Measurements from ENCODE around the gene CACNA1C. TPM values are rescaled to one million over a fixed set of nuclear protein-coding genes. Genes with fewer than 3 reads are reported as not detected.

CACNA1C gene
- total RNA-seq, 1 experiment from 2014 or later: 1.1 TPM

DNA sequence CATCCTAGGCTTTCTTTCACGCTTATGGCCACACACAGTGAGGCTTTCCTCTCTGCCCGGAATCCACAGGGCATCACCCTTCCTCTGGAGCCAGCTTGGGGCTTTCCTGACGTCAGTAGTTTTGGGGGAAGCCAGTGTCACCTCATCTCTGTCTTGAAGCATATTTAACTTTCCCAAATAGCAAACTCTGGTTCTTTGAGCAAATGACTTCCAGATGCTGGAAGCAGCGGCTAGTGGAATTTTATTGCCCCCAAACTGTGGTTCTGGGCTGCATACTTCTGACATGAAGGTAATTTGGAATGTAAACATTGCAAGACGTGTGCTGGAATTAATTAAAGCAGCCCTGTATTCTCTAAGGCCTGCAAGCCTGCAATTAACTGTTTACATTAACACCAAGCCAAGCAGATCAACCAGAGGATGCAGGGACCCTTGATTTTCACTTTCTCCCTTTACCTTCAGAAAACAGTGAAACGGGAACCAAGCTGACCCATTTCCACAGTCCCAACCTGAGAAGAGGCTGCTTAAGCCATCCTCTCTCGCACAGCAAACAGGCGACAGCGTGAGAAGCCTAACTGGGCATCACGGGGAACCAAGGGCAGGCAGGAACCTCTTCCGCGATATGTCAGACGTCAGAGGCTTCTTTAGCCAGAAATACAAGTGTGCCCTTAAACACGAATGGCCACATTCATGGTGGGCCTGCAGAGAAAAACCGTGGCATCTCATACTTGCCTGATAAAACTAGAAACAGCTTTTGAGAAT, 258.4 kb downstream of the CACNA1C start:
- H3K4me1 Mint-ChIP-seq: peaks cover 24 to 33% of the 10 kb centered on the region in 2 experiments
- no peaks in the 10 kb centered on the region for H3K27me3 ChIP-seq (ENCODE audit: insufficient read depth, low read length)
- no peak overlapping the region for H4K91ac ChIP-seq (ENCODE audit: insufficient read length, low read depth, low read length)
- H2BK120ac ChIP-seq (ENCODE audit: low read depth, low read length, poor library complexity, severe bottlenecking): no peak overlapping the region
- H3K4ac ChIP-seq (ENCODE audit: low read depth, low read length): no peak overlapping the region
- H2AFZ ChIP-seq (ENCODE audit: low read length): no peak overlapping the region
- H4K8ac ChIP-seq (replicated peaks; ENCODE audit: insufficient read length, low read depth, low read length): no peak overlapping the region
- no peak overlapping the region for H2AK5ac ChIP-seq (ENCODE audit: insufficient read length, low read length)
- no peaks in the 10 kb centered on the region for H3K79me2 ChIP-seq (ENCODE audit: insufficient read depth, low read length)
- peaks cover 2 to 7% of the 10 kb centered on the region in 2 experiments; a peak in 4 of 5 replicates for H3K9me3 Mint-ChIP-seq
- no peak overlapping the region for H3K4me2 ChIP-seq (ENCODE audit: insufficient read depth, insufficient read length, low read length)
- no CpG with 5 or more reads among the region's 15 CpGs for WGBS (ENCODE audit: extremely low coverage, insufficient read length, low lambda C conversion rate)
- H3K27ac ChIP-seq (ENCODE audit: insufficient read length, low read depth, low read length): no peak overlapping the region
- TF ChIP-seq, protein P1, sequence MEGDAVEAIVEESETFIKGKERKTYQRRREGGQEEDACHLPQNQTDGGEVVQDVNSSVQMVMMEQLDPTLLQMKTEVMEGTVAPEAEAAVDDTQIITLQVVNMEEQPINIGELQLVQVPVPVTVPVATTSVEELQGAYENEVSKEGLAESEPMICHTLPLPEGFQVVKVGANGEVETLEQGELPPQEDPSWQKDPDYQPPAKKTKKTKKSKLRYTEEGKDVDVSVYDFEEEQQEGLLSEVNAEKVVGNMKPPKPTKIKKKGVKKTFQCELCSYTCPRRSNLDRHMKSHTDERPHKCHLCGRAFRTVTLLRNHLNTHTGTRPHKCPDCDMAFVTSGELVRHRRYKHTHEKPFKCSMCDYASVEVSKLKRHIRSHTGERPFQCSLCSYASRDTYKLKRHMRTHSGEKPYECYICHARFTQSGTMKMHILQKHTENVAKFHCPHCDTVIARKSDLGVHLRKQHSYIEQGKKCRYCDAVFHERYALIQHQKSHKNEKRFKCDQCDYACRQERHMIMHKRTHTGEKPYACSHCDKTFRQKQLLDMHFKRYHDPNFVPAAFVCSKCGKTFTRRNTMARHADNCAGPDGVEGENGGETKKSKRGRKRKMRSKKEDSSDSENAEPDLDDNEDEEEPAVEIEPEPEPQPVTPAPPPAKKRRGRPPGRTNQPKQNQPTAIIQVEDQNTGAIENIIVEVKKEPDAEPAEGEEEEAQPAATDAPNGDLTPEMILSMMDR (conservative IDR thresholded peaks at IDR 0.05): no peak
- no peak overlapping the region for H2BK20ac ChIP-seq (ENCODE audit: low read depth, low read length, poor library complexity, severe bottlenecking)
- H2BK12ac ChIP-seq (ENCODE audit: insufficient read length, low read depth, low read length): no peak overlapping the region
- no peak overlapping the region for H4K5ac ChIP-seq (ENCODE audit: insufficient read length, low read depth, low read length)
- DNase-seq: no peak
- H3K79me1 ChIP-seq (ENCODE audit: insufficient read depth, low read depth, low read length, poor library complexity, severe bottlenecking): no peaks in the 10 kb centered on the region
- H3K14ac ChIP-seq (ENCODE audit: insufficient read depth, low read length): no peak overlapping the region
- no peak overlapping the region for H3K56ac ChIP-seq (ENCODE audit: insufficient read length, low read depth, low read length)
- H3K4me3 Mint-ChIP-seq: no peak overlapping the region
- H2BK5ac ChIP-seq (ENCODE audit: insufficient read length, low read length): no peak overlapping the region
- H3K36me3 Mint-ChIP-seq (ENCODE audit: insufficient read depth in 1 of 3, low read depth in 3 of 3): peaks cover 0 to 11% (median 0%) of the 10 kb centered on the region in 3 experiments; a peak in 2 of 7 replicates
- H3K4me1 ChIP-seq (ENCODE audit: insufficient read depth, low read length): peaks cover 4% of the 10 kb centered on the region; the same call in 1 of the 2 replicates
- no peaks in the 10 kb centered on the region for H4K20me1 ChIP-seq (ENCODE audit: control insufficient read depth, insufficient read depth, insufficient read length)
- H3T11ph ChIP-seq (ENCODE audit: low read length): no peak overlapping the region
- H3K18ac ChIP-seq (ENCODE audit: insufficient read length, low read depth, low read length): no peak overlapping the region
- no peak overlapping the region for H3K9ac ChIP-seq (ENCODE audit: extremely low read depth, insufficient read length, low read length)
- H3K27ac Mint-ChIP-seq: no peak overlapping the region; a peak in 1 of 7 replicates
- no peak overlapping the region for H2BK15ac ChIP-seq (ENCODE audit: low read depth, low read length)
- H3K27me3 Mint-ChIP-seq (ENCODE audit: low read depth): no peaks in the 10 kb centered on the region; the same call in 1 of the 2 replicates
- no peaks in the 10 kb centered on the region for H3K9me3 ChIP-seq (ENCODE audit: control insufficient read depth, low read depth, low read length)
- H3K23ac ChIP-seq (ENCODE audit: insufficient read length, low read depth, low read length): no peak overlapping the region
- no peaks in the 10 kb centered on the region for H3K23me2 ChIP-seq (ENCODE audit: insufficient read length, low read depth, low read length, poor library complexity, severe bottlenecking)

All from H9 (cell line).